HG02642 (cell line): ENCODE data around the gene ARRB2.

Source experiments
- ATAC-seq: cut with Tn5 transposase; IDR thresholded peaks from one replicate; pipeline ENCODE4 v1.9.1; 2021; ENCODE audit warnings: mild to moderate bottlenecking; ENCODE audit not compliant: unreplicated experiment, poor library complexity

ARRB2 gene

DNA sequence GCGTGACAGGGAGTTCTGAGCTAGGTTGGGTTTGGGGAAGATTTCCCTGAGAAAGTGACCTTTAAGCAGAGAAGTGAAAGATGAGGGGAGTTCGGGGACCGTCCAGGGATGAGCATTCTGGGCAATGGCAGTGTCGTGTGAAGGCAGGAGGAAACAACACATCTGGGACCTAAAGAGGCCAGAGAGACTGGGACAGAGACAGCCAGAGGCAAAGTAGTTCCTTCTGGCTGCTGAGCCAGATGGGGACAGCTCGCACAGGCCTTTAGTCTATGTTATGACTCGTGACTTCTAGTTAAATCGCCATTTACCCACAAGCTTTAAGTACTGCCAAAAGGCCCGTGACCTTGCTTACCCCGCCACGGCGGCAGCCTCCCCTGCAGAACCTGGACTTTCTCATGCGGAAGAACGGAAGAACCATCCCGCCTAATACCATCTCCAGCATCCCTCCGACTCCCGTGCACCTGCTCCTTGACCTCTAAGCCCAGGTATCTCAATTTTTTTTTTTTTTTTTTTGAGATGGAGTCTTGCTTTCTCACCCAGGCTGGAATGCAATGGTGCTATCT lies 12.3 kb downstream of the ARRB2 start:
- no peak for ATAC-seq

DNA sequence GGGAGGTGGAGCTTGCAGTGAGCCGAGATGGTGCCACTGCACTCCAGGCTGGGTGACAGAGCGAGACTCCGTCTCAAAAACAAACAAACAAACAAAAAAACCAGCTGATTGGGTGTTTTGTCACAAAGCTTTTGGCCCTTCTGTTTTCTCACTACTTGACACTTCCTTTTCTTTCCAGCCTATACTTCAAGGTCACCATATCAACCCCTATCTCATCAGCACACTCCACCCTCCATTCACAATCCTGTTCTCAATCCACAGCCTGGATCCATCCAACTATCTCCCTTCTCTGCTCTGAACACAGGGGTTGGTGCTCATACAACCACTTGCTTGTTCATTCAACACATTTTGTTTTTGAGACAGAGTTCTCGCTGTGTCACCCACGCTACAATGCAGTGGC lies 14.2 kb downstream of the ARRB2 start:
- ATAC-seq: no peak

DNA sequence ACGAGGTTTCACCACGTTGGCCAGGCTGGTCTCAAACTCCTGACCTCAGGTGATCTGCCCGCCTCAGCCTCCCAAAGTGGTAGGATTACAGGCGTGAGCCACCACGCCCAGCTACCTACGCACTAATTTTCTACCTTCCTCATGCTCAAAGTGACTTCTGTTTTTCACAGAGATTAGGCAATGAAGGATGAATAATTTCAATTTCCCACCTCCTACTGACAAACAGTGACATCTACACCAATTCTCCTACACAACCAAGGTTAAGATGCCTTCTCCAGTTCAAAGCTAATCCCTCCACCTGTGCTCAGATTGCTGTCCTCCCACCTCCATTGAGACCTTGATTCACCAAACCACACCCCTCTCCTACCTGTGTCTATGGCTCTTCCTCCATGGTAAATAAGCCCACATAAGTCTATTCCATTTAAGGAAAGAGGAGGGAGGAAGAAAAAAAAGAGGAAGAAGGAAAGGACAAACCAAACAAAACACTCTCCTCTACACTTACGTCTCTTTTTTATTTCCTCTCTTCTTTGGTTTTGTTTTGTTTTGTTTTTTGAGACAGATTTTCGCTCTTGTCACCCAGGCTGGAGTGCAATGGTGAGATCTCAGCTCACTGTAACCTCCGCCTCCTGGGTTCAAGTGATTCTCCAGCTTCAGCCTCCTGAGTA lies 15.3 kb downstream of the ARRB2 start:
- ATAC-seq: no peak

DNA sequence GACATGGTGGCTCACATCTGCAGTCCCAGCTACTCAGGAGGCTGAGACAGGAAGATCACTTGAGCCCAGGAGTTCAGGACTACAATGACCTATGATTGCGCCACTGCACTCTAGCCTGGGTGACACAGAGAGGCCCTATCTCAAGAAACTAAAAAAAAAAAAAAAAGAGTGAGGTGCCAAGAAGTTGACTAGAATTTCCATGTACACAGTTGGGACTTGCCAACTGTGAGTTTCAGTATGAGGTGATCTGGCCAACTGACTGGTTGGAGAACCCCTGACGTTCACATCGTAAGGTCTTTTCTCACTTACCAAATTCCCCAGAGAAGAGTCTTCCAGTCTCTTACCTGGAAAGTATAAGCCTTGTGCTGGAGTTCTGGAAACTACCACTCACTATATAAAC lies 17.7 kb downstream of the ARRB2 start:
- ATAC-seq: no peak

DNA sequence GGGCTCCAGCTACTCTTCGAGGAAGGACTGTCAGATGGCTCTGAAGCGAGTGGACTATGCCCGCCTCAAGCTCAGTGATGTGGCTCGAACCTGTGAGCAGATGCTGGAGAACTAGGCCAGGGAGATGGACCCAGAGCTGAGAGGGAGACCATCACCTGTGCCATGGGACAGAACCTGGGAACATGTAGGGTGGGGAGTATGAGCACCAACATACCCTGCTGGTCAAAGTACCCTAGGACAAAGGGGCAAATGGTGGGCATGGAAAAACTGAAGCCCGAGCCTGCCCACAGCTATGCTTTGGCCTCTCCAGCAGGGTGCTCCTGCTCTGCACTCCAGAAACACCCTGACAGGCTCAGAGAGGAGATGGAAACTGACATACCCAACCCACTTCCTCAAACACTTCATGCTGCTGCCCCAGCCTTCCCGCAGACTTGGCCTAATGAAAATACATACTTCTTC lies 22.7 kb downstream of the ARRB2 start:
- no peak for ATAC-seq

DNA sequence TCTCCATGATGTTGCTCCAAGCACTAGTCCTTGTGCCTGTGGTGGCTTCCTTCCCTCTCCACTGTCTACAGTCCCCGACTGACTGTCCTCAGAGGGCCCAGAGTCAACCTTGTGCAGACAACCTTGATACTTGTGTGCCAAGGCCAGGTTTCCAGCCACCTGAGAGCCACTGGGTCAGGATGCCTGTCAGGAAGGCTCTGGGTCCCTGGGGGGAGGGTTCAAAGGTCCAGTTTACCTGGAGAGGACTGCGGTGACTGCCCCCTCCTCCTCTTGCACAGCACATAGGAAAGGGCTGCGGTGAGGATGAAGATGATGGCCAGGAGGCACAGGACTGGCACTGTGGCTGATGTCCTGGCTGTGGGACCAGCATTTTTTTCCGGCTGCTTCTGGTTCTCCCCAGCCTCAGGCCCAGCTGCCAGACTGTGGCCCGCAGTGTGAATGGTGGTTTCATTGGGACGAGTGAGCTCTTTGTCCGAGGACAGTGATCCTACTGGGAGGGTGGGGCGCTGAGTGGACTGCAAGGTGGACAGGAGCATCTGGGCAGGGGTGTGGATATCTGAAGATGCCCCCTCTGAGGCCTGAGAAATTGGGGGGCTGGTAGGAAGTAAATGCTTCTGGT lies 24.5 kb downstream of the ARRB2 start:
- no peak for ATAC-seq

DNA sequence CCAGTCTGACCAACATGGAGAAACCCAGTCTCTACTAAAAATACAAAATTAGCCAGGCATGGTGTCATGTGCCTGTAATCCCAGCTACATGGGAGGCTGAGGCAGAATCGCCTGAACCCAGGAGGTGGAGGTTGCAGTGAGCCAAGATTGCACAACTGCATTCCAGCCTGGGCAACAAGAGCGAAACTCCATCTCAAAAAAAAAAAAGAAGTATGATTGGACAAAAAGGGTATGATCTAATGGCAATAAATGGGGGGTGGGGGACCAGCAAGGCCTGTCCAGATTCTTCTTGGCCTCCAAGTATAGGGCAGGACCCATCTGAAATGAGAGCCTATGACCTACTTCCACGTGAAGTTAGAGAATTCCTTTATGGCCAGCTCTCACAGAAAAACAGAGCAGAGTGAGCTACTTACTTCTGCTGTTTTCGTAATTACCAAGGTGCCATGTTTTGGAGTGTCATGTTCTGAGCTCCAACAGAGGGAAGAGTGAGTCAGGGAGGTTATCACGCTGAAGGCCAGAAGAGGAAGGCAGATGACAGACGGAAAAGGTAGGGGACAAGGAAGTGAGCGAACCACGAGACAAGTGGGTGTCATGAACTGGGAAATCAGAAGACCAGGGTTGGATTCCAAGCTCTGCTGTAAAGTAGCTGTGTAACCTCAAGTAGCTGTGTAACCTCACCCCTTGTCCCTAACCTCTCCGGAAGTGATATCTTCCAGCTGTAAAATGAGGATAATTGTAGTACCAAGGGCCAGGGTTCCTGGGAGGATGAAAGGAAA lies 25.6 kb downstream of the ARRB2 start:
- ATAC-seq: no peak

DNA sequence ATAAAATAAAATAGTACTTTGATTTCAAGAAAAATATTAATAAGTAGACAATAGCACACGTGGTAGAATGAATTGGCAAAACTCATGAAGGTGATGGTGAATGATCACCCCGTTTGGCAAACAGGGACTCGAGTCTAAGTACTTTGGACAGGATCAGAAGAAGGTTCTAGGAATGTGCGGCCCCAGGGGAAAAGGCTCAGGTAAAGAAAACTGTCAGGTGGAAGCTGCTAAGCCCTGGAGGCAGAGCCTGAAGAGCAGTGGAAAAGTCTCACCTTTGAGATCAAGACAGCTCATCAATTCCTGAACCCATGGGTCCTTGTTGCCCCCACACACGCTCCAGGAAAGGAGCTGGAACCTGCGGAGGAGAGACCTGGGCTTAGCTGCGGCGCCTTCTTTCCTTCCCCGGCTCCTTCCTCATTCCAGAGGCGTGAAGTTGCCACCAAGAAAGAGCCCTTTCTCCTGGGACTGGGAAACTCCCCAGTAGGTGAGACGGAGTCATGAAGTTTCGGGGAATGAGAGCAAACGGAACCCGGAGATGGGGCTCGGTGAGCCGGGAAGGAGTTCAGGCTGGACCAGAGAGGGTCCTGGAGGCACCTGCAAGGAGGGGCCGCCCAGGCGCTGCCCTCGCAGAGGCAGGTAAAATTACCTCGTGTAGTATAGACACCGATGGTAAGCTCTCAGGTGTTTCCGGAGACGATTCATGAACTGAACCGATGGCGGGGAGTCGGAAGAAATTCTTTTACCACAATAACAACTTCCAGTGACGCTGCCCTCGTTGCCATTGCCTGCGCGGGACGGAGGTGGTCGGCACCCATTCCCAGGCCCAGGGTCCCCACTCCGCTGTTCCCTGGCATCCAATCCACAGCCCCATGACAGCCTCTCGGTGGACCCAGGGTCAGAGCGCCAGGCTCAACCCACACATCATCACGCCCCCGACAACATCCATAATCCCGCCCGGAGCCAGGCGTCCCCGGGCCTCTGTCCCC lies 28.0 kb downstream of the ARRB2 start:
- ATAC-seq: peak; percentile 8

DNA sequence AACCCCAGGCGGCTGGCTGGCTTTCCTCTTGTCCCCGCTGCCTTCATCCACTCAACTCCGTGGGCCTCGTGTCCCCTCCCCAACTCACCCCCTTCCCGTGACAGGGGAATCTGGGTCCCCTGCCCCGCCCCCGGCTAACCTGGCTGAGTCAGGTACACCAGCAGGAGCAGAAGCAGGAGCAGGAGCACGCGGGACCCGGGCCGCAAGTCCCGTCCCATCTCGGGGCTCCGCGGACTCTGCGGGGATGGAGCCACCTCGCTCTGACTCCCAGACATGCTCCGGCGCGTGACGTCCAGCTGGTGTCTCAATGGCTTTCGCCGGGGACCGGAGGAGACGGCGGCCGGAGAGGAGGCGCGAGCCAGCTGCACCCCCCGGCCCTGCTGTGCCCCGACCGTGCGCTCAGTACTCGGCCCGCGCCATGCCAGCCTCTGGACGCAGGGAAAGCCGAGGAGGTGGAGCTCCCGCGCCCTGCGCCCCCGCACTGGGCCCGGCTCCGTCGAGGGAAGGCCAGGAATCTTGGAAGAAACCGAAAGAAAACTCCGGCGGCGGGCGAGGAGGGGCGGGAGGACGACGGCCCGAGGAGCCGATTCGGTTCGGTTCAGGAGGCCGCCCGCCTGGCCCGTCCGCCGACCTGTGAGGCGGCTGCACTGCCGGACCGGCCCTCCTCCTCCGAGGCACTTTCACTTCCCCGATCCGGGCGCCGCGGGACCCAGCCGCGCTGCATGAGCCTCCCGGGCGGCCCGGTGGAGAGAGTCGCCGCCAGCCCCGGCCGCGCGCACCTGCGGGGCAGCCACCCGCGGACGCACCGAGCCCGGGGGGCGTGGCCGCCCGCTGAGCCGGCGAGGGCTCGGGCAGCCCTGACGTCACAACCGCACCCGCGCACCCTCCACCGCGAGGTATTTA lies 28.9 kb downstream of the ARRB2 start, which contains the start of the genes CXCL16 and ZMYND15:
TSS of gene CXCL16 (minus strand) at position 807 of the 903 bp plus-strand sequence. CDS start at position 218, 589 bp downstream.
TSS of gene ZMYND15 (plus strand) at position 712 of the 903 bp plus-strand sequence. CDS start 716 bp downstream, outside the sequence.
- ATAC-seq: peak; percentile 50

DNA sequence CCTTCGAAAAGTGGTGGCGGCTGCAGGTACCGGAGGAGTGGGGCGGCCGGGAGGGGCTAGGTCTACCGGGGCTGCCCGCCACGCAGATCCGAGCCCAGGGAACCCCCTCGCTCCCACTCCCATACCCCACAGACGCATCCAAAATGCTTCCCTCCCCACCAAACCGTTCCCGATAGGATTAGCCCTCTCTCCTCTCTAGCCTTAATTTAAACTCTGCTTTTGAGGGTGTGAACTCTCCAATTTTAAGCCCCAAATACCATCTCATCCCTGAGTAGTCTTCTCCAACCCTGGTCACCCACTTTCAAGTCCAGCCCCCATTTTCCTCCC lies 29.6 kb downstream of the ARRB2 start:
- no peak for ATAC-seq

DNA sequence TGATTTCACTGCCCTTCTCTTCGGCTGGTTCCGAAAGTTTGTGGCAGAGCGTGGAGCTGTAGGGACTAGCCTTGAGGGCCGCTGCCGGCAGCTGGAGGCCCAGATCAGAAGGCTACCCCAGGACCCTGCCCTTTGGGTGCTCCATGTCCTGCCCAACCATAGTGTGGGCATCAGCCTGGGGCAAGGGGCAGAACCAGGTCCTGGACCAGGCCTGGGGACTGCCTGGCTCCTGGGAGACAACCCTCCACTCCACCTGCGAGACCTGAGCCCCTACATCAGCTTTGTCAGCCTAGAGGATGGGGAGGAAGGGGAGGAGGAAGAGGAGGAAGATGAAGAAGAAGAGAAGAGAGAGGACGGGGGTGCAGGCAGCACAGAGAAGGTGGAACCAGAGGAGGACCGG lies 30.2 kb downstream of the ARRB2 start:
- ATAC-seq: no peak

DNA sequence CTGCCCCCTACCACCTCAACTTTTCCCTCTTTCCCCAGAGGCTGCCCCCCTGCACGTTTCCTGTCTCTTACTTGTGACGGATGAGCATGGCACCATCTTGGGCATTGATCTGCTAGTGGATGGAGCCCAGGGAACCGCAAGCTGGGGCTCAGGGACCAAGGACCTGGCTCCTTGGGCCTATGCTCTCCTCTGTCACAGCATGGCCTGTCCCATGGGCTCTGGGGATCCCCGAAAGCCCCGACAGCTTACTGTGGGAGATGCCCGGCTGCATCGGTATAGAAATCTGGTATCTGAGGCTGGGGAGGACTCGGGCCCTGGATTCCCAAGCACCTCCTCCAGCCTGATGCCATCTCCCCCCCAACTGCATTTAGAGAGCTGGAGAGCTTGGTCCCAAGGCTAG lies 31.1 kb downstream of the ARRB2 start:
- no peak for ATAC-seq

DNA sequence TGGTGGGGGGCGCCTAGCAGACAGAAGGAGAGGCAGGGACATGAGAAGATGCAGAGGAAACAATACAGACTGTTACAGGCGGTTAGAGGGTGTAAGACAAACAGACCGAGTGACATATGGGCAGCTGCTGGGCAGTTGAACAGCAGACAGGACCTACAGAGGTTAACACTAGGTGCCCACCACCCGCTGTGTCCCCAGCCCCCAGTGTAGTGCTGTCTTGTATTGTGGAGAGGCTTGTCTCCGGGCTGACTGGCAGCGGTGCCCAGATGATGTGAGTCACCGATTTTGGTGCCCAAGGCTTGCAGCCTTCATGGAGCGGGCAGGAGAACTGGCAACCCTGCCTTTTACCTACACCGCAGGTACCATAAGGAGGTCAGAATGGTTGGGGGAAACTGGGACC lies 31.7 kb downstream of the ARRB2 start:
- ATAC-seq: no peak

DNA sequence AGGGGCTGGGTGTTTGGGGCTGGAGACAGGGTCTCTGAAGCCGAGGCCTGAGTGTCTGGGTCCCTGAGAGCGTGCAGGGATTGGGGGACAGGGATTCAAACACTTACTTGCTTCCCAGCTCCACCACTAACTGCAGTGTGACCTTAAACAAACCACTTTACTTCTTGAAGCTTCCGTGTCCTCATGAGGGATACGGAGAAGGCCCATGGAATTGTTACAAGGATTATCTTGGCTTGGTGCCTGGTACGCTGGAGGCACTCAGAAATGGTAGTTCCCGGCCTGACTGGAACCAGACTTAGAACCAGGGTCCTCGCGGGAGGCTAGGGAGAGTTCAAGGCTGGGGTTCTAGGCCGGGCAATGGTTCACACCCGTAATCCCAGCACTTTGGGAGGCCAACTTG lies 32.2 kb downstream of the ARRB2 start:
- ATAC-seq: no peak

DNA sequence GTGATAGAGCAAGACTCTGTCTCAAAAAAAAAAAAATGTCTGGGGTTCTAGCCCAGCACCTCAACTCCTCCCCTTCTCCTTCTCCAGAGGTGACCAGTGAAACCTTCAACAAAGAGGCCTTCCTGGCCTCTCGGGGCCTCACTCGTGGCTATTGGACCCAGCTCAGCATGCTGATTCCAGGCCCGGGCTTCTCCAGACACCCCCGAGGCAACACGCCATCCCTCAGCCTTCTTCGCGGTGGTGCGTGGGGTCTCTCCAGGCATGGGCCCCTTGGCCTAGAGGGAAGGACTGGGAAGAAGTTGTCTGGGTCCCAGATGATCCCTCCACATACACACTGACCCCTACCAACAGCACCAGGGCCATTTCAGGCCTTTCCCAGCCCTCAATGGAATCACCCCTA lies 32.8 kb downstream of the ARRB2 start:
- ATAC-seq: no peak

DNA sequence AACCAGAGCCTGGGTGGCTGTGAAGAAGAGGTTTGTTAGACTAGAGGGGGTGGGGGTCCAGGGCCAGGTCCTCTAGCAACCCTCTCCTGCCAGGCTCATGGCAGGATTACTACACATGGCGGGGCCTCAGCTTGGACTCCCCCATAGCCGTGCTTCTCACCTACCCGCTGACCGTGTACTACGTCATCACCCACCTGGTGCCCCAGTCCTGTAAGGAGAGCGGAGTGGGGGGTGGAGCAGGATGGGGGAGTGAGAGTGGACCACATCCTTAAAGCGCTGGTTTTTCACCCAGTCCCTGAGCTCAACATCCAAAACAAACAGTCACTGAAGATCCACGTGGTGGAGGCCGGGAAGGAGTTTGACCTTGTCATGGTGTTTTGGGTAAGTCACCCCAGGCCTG lies 33.5 kb downstream of the ARRB2 start:
- no peak for ATAC-seq

DNA sequence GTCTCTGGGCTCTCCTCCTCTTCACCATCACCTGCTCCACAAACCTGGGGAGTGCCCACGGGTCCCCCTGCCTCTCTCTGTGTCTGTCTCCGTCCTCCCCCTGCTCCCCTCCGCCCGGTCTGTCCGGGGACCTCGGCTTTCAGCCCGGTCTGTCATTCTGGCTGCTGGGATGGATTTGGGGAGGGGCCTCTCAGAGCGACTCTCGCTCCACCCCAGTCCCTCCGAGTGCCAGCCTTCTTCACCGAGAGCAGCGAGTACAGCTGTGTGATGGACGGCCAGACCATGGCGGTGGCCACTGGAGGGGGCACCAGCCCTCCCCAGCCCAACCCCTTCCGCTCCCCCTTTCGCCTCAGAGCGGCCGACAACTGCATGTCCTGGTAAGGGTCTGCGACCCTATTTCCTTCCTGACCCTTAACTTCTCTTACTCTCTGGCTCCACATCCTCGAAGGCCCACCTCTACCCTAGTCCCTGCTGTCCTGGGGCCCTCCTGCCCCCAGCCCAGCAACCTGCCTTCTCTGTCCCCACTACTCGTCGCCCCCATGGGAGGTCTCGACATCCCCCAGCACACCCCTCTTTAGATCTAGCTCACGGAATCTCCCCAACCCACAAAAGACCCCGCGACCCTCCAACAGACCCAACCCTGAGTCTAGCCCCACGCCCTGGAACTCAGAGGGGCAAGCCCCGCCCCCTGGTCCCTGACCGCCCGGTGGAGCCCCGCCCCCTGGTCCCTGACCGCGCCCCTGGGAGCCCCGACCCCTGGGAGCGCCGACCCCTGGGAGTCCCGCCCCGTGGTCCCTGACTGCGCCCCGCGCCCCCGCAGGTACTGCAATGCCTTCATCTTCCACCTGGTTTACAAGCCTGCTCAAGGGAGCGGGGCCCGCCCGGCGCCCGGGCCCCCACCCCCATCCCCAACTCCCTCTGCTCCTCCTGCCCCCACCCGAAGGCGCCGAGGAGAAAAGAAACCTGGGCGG lies 34.9 kb downstream of the ARRB2 start:
- no peak for ATAC-seq

DNA sequence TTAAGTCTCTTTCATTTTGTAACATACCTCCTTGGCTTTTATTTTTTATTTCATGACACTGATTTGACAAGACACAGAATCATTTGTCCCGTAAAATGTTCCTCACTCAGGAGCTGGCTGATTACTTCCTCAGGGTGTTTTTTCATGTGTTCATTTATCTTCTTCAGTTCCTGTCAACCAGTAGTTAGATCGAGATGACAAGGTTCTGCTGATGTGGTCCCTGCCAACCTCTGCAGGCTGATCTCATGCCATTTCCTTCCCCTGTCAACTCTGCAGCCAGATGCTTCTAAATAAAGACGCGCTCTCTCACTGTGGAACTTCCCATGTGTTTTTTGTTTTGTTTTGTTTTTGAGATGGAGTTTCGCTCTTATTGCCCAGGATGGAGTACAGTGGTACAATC lies 37.4 kb downstream of the ARRB2 start:
- no peak for ATAC-seq
